Skin epidermis (tissue), 12 donors: ENCODE results near the gene NSUN6.
A peak's percentile ranks its signal among the peaks of the same experiment; 100 is the strongest.
"Not testable (repeated sequence)": the region's sequence is repeated elsewhere in the genome, so short reads cannot be mapped to it uniquely, and the experiment has no call there.

Experiments
- H3K27ac ChIP-seq, 21 experiments: fragments of 200-600 bp; sonication (generic) in 11 of 21; one replicate each; pipeline ENCODE4 v1.5.0; 2020; ENCODE audit warnings: mild to moderate bottlenecking in 3 of 21, inconsistent platforms in 2 of 21, moderate library complexity in 2 of 21
- H3K4me3 ChIP-seq, 7 experiments: fragments of 200-600 bp; sonication (generic) in 2 of 7; one replicate each; pipeline ENCODE4 v1.5.0; 2020; ENCODE audit warnings: inconsistent platforms in 2 of 7, mild to moderate bottlenecking in 2 of 7, moderate library complexity in 1 of 7

NSUN6 gene

GRCh38 chr10:18616337-18616736 lies 35.0 kb downstream of the NSUN6 start:
- no peak overlapping the region for H3K27ac ChIP-seq
- no peak overlapping the region for H3K4me3 ChIP-seq

- no peak overlapping the region for H3K27ac ChIP-seq
- H3K4me3 ChIP-seq = no peak overlapping the region
Measured at GRCh38 chr10:18615618-18616017, 35.8 kb downstream of the NSUN6 start.

DNA sequence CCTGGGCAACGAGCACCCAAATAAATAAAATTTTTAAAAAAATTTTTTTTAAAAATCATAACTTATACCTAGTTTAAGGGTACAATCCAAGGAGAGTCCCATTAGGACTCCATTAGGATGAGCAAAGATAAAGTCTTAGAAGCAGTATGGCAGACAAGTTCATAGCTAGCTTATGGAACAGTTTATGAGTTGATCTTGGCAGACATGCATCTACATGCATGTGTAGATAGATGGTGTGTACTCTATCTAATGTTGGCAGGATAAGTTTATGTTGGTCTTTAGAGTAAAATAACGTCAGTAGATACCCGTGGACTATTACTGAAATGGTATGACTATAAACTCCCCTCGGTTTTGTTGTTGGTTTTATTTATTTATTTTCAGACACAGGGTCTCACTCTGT lies 40.2 kb downstream of the NSUN6 start:
- no peak overlapping the region for H3K4me3 ChIP-seq
- H3K27ac ChIP-seq = peak overlapping the region in 8 of 21 experiments; percentile 21 to 69 (median 38)

- H3K27ac ChIP-seq = peak overlapping the region in 10 of 21 experiments; percentile 21 to 69 (median 50)
- no peak overlapping the region for H3K4me3 ChIP-seq
Measured at GRCh38 chr10:18610517-18610916, 40.9 kb downstream of the NSUN6 start.

- no peak overlapping the region for H3K27ac ChIP-seq
- no peak overlapping the region for H3K4me3 ChIP-seq
Measured at GRCh38 chr10:18608596-18608995, 42.8 kb downstream of the NSUN6 start.

DNA sequence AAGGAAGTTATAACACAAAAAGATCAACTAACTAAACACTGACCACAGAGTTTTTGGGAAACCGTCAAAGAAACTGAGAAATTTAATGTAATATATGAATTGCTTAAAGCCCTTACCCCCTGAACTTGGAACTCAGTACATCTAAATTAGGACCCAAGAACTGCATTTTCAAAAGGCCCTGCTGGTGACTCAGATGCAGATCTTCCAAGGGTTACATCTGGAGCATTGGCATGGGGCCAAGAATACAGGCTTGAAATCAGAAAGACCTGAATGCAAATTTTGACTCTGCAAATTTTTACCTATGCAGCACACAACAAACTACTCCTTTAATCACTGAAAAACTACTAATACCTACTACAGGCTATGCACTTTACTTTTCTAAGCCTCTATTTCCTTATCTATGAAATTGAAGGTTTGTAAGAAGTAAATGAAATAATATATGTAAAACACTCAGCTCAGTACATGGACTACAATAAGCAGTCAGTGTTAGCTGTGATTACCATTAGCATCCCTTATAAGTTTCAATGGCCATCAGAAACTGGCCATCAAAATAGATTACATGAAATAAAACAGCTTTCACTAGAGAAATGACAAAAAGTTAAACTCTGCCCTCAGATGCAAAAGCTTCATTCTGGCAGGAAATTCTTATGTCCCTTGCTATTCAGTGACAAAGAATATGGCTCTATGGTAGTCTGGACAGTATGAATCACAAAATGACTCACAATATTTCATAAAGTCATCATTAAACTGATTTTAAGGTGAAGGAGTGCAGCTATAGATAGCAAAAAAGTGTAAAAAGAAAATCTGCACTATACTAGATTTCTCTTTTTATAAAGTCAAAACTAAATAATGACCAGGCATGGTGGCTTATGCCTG lies 43.6 kb downstream of the NSUN6 start:
- no peak overlapping the region for H3K27ac ChIP-seq
- H3K4me3 ChIP-seq = no peak overlapping the region

DNA sequence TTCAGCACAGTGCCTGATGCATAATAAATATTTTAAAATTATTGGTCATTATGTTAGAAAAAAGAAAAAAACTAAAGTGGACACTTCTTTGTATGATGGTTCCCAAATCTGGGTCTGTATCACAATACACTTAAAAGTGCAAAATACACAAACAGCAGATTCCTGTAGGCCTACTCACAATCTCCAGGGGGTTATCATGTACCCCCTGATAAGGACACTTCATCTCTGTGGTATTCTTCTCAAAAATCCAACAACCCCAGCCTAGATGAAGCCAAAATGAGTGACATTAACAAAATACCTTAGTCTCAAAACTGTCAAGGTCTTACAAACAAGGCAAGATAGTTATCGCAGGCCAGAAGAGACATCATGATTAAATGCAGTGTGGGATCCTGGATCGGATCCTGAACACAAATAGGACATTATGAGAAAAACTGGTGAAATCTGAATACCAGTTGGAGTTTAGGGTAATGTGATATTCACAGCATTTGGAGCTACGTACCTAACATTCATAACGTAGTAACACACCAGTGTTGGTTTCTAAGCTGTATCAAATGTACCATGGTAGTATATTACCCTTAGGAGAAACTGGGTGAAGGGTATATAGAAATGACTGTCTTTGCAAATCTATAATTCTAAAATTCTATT lies 45.2 kb downstream of the NSUN6 start:
- Histone ChIP-seq H3K27ac (no peak overlapping the region), H3K4me3 (no peak overlapping the region)

GRCh38 chr10:18601321-18601720 lies 50.1 kb downstream of the NSUN6 start:
- no peak overlapping the region for H3K4me3 ChIP-seq
- no peak overlapping the region for H3K27ac ChIP-seq

DNA sequence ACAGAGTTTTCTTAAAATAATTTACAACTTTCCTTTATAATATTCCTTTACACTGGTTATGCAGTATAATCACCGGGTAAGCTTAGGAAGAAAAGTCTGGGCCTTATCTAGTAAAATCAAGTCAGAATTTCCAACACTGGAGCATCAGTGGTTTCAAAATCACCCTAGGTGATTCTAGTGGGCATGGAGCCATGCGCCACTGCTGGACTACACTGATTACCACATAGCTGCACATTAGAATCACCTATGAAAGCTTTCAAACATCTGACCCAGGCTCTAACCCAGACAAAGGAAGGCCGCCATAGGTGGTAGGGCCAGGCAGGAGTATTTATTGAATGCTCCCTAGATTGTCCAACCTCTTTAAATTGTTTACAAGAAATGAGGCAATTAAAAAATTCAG lies 52.0 kb downstream of the NSUN6 start:
- Histone ChIP-seq H3K27ac (no peak overlapping the region), H3K4me3 (no peak overlapping the region)

- Histone ChIP-seq H3K4me3 (no peak overlapping the region), H3K27ac (no peak overlapping the region)
Measured at GRCh38 chr10:18594574-18595156, 56.7 kb downstream of the NSUN6 start.

DNA sequence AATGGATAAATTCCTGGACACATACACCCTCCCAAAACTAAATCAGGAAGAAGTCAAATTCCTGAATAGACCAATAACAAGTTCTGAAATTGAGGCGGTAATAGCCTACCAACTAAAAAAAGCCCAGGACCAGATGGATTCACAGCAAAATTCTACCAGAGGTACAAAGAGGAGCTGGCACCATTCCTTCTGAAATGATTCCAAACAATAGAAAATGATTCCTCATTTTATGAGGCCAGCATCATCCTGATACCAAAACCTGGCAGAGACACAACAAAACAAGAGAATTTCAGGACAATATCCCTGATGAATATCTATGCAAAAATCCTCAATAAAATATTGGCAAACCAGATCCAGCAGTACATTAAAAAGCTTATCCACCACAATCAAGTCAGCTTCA lies 60.2 kb downstream of the NSUN6 start:
- H3K4me3 ChIP-seq, H3K27ac ChIP-seq: not testable (repeated sequence)

GRCh38 chr10:18586637-18587036 lies 64.8 kb downstream of the NSUN6 start:
- H3K27ac ChIP-seq, H3K4me3 ChIP-seq: not testable (repeated sequence)

GRCh38 chr10:18583575-18584270 lies 67.7 kb downstream of the NSUN6 start:
- Histone ChIP-seq H3K4me3 (no peak overlapping the region), H3K27ac (no peak overlapping the region)

GRCh38 chr10:18582803-18583202 lies 68.6 kb downstream of the NSUN6 start:
- no peak overlapping the region for H3K4me3 ChIP-seq
- H3K27ac ChIP-seq = no peak overlapping the region

GRCh38 chr10:18577823-18578685 lies 73.3 kb downstream of the NSUN6 start:
- Histone ChIP-seq H3K4me3 (no peak overlapping the region), H3K27ac (no peak overlapping the region)

- Histone ChIP-seq H3K4me3 (no peak overlapping the region), H3K27ac (no peak overlapping the region)
Measured at GRCh38 chr10:18576586-18576985, 74.8 kb downstream of the NSUN6 start.

GRCh38 chr10:18572959-18573561 lies 78.3 kb downstream of the NSUN6 start:
- no peak overlapping the region for H3K27ac ChIP-seq
- H3K4me3 ChIP-seq = no peak overlapping the region

DNA sequence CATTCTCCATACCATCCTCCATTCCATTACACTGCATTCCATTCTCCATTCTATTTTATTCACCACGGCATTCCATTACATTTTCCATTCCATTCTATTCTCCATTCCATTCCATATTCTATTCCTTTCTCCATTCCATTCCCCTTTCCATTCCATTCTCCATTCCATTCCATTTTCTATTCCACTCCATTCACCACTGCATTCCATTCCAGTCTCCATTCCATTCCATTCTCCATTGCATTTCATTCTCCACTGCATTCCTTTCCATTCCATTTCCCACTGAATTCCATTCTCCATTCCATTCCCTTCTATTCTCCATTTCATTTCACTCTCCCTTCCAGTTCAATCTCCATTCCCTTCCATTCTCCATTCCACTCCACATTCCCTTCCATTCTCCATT lies 79.6 kb downstream of the NSUN6 start:
- Histone ChIP-seq H3K27ac (no peak overlapping the region), H3K4me3 (no peak overlapping the region)

GRCh38 chr10:18571076-18571475 lies 80.3 kb downstream of the NSUN6 start:
- no peak overlapping the region for H3K27ac ChIP-seq
- no peak overlapping the region for H3K4me3 ChIP-seq
